ENCODE results near the gene RSAD1.

Gene RSAD1

GRCh38 chr17:50495217-50495823 lies 16.7 kb downstream of the RSAD1 start:
- DNase-seq (ENCODE audit: low spot score): no peak

- no peak for DNase-seq (ENCODE audit: low spot score)
Measured at GRCh38 chr17:50495918-50496317, 17.3 kb downstream of the RSAD1 start.

- DNase-seq (ENCODE audit: low spot score): no peak
Measured at GRCh38 chr17:50498021-50498874, 19.6 kb downstream of the RSAD1 start.

GRCh38 chr17:50499270-50499669 lies 20.6 kb downstream of the RSAD1 start:
- no peak for DNase-seq (ENCODE audit: low spot score)

- DNase-seq (ENCODE audit: low spot score): no peak
Measured at GRCh38 chr17:50499721-50500120, 21.1 kb downstream of the RSAD1 start.

DNA sequence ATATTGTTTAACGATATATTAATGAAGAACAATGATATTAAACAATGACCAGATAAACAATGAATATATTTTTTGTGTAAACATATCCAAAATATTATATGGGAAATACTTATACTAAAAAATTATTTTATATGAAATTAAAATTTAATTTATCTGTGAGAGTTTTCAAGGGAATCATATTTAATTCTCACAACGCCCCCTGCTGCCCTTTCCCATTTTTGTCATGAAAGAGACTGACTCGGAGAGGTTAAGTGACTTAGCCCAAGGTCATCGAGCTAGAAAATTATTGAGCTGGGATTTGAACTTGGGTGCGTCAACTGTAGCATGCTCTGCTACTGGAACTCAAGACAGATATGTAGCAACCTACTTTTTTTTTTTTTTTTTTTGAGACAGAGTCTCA lies 22.4 kb downstream of the RSAD1 start:
- DNase-seq (ENCODE audit: low spot score): peak; percentile 22

GRCh38 chr17:50502301-50502990 lies 23.8 kb downstream of the RSAD1 start:
- DNase-seq (ENCODE audit: low spot score): no peak

GRCh38 chr17:50505591-50506130 lies 27.0 kb downstream of the RSAD1 start:
- DNase-seq (ENCODE audit: low spot score): no peak

DNA sequence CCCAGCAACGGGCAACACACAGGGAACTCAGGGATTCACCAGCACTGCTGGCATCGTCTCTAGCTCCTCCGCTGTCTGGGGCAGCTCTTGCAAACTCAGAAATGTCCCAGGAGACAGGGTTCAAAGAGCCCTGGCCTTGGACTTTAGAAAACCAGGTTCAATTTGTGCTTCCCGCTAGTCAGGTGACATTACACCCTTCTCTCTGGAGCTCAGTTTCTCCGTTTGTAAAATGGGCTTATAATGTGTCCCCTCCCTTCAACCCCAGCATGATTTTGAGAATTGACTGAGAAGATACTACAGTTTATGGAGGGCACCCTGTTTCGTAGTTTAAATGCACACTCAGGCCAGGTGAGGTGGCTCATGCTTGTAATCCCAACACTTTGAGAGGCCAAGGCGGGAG lies 27.6 kb downstream of the RSAD1 start:
- DNase-seq (ENCODE audit: low spot score): no peak

- peak; percentile 82 for DNase-seq (ENCODE audit: low spot score)
Measured at GRCh38 chr17:50507871-50508572, 29.4 kb downstream of the RSAD1 start, which contains the start of gene MYCBPAP. TSS of gene MYCBPAP (plus strand) at chr17:50508439. CDS start at chr17:50508675, 236 bp downstream.

DNA sequence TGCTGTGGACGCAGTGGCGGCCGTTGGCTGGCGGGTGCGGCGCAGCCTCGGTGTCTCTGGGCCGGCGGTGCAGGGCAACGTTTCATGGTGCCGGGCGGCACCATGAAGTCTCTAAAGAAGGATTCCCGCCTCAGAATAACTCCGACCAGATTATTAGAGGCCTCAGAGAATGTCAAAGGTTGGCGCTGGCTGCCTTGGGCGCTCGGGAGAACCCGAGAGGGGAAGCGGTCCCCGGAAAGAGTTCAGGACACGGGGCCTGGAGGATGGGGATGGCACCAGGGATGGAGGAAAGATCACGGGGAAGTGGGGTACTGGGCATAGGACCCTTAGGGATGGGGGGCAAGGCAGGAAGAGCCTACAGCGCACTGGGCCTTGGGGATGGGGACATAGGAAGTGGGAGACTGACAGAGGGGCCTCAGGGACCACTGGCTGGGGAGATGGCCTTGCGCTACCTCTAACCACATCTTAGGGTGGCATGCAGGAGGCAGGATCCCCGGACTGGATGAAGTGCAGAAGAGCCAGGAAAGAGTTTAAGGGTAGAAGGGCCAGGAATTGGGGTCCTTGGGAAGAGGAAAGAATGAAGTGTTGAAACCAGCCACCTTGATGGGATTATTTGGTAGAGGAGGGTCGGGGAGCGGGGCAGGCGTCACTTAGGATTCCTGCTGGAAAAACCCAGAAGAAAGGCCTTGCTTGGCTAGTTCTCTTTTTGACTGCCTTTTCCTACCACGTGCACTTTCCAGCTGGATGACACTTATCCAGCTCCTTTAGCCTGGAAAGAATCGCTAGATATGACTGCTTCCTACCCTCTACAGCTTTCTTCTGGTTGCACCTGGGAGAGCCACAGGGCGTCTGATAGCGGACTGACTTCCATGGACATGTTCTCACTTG lies 30.2 kb downstream of the RSAD1 start:
- no peak for DNase-seq (ENCODE audit: low spot score)

DNA sequence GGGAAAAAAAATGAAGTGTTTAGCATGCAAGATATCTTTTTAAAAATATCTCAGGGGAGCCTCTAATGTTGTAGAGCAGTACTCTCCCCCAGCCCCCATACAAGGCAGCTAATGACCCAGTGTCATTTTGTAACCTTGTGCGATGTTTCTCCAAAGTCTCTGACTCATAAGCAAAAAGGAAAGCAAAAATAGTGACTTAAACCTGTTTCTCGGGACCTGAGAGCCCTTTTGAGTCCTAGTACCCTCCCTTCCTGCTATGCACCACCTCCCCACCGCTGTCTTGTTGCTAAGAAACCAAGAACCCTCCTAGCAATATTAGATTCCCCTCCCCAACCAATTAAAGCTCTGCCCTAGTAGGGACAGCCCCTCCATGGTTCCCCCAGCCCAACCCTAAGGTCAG lies 32.4 kb downstream of the RSAD1 start:
- DNase-seq (ENCODE audit: low spot score): peak; percentile 89

DNA sequence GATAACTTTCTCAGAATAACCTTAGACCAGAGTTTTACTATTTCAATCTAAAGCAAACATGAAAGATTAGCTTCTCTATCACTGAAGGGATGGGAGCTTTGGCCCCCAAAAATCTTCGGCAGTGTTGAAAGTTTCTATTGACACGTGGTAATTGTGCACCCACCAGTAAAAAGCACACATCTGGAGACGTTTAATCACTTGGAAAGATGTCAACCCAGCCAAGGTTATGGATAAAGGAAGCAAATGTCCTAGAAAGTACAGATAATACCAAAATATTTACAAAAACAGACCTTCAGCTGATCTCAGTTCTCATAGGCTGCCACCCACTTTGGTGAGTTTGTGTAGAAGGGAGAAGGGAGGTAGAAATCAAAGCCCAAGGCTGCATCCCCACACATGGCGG lies 34.8 kb downstream of the RSAD1 start:
- no peak for DNase-seq (ENCODE audit: low spot score)

DNA sequence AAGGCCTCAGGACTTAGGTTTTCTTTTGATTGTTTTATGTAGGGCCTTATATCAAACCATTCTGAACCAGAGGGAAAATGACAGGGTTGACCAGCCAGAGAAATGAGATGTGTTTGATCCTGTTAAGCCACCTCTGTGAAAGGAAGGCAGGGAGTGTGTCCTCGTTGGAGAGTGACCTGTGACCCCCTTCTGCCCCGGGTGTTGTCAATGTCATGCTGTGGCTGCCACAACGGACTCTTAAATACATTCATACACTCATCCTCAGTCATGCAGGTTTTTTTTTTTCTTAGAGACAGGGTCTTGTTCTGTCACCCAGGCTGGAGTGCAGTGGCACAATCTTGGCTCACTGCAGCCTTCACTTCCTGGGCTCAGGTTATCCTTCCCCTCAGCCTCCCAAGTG lies 35.7 kb downstream of the RSAD1 start:
- no peak for DNase-seq (ENCODE audit: low spot score)

DNA sequence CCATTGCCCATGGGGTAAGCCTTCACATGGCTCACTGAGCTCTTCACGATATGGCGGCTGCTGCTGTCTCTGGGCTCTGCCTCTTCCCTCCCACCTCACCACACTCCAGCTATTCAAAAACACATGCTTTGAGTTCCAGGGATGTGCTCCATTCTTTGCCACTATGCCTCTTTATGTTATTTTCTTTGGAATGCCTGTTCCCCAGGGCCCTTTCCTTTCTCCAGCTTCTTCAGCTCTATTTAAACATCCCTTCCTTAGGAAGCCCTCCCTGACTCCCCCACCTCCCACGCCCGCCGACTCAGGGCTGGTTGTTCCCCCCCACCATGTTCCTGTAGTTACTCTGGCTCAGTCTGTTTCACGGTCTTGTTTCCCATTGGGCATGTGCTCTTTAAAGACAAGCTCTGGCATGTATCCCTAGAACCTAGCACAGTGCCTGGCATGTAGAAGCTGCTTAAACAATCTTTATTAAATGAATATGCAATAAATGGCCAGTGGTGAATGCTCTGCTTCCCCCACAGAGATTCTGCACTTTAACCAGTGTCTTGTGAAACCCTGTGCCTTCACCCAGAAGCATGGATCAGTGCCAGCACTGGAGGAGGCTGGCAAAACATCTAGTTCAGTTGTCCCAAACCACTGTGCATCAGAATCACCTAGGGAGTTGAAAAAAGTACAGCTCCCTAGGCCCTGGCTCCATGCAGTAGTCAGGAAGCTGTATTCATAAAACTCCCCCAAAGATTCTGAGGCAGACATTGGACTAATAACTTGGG lies 36.5 kb downstream of the RSAD1 start:
- no peak for DNase-seq (ENCODE audit: low spot score)

DNA sequence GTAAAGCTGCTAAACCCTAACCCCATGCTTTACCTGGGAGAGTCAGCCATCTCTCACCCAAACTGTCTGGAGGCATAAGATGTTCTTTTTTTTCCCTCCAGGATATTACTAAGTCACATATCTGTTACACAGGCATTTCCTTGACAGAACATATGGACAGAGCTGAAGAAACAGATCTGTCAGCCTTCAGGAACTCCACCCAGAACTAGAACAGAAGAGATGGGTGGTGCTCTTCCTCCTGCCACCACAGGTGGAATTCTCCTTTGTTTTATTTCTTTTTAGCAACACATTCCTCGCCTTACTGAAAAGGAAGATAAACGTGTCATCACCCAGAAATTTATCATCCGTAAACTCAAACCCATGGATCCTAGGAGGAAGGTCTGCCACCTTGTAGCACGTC lies 38.4 kb downstream of the RSAD1 start:
- no peak for DNase-seq (ENCODE audit: low spot score)

DNA sequence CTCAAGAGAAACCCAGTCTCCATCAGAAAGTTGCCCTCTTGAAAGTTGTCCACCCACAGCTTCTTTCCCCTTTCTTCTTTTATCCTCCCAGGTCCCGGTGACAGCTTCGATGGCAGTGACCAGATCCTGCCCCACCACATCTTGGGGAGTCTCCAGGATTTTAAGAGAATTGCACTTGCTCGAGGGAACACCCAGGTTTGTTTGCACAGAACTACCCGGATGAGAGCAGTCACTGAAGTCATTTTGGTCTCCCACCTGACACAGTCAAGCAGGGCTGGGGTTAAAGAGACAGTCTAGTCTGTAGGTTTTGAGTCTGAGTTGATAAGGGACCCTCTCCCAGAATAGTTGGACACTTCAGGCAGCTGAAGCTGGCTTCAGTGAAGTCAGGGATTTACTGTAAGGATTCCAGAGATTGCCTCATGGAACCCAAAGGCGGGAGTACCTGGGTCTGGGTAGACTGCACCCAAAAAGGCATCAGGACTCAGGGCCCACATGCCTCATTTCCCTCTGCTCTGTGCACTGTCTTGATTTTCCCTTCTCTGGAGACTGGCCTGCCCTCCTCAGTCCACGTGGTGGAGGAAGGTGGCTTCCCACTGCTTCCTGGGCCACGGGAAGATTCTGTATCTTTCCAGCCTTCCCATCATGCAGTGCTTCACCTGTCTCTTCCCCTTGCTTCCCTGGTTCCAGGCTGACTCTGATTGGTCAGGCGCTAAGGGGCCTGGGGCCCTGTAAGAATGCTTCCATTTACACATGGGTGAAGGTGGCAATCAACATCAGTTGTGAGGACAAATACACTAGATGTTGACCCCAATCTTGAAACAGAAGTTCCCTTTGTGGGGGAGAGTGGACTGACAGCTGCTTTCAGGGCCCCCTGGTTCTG lies 39.1 kb downstream of the RSAD1 start:
- DNase-seq (ENCODE audit: low spot score): no peak

DNA sequence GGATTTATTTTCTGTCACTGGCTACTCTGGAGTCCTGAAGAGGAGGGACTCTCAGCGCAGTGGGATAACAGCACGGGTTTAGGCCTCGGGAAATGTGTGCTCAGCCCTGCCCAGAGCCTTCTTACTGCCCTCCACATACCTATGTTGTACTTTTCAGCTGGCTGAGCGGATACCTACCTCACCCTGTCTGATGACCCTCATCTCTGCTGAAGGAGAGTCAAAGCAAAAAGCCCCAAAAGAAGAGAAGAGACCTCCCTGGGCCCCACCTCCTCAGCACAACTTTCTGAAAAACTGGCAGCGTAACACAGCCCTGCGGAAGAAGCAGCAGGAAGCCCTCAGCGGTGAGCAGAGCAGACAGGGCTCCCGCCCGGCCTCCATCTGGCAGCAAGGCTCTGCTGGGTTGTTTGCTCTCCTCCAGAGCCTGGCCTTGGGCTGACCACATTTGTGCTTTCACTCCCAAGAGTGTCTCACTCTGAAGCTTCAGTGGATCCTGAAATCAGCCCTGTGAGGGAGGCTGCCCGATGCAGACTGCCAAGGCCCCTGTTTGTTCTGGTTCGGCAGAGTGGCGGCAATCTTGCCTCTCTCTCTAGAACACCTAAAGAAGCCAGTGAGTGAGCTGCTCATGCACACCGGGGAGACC lies 39.8 kb downstream of the RSAD1 start:
- no peak for DNase-seq (ENCODE audit: low spot score)

Data from activated CD4-positive, alpha-beta T cell treated with anti-CD3 and anti-CD28 coated beads, Interleukin-2, Interleukin-4, amounts not matched to agents 100 ng/mL and 50 ng/mL, durations not matched to agents 16 hours and 8 hours (primary cell).